ENCODE data around the gene LGALS7. TPM values are rescaled to one million over a fixed set of nuclear protein-coding genes. Genes with fewer than 3 reads are reported as not detected.

LGALS7 gene
- total and polyA plus RNA-seq, 2 of the 8 experiments (the other 6 are each of a cell fraction or from before 2014, with no cell fraction given) = 0.32 TPM; not detected in 1

DNA sequence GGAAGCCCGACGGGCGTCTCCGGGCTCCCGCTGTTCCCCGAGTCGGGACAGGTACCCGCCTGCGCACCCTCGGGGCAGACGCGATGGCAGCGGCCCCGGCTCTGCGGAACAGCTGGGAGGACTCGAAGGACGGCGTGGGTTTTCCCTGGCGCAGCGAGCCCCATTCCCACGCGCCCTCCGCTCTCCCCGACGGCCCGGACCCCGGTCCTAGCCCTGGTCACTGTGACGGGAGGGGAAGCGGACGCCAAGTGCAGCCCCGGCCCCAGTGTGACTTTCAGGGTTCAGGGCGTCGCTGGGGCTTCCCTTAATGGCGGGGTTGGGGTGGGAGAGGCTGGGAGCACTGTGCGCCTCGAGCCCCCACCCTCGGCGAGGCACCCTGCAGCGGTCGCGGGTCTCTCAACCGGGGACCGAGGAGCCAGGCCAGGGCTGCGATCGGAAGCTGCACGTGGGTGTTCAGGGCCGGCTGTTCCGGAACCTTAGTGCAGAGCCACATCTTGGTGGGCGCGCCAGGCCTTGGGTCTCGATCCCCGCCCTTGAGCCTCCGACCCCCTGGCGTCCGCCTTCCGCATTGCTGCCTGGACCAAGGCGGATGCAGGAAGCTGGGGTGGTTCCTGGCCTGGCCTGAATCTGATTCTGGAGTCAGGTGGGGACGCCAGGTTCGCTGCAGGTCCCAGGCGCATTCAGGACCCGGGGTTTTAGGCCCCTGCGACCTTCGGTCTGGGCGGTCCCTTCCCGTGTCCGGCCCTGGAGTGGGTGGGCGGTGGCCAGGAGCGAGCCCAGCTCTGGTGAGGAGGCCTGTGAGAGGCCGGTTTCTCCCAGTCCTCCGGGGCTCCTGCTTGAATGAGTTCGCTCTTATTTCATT, 19.2 kb upstream of the LGALS7 start (continued):
- TF ChIP-seq ATF2 (IDR thresholded peaks at IDR 0.05; ENCODE audit: low read length) (no peak), GTF2F1 (IDR thresholded peaks at IDR 0.05; ENCODE audit: borderline replicate concordance, low read depth, low read length) (no peak), SAP30 (IDR thresholded peaks at IDR 0.05; ENCODE audit: insufficient read depth, insufficient replicate concordance, low read length) (no peak), RXRA (IDR thresholded peaks at IDR 0.05; ENCODE audit: insufficient read depth, low read depth, low read length) (no peak), ASH2L (IDR thresholded peaks at IDR 0.05; ENCODE audit: low read length) (no peak), SIN3A (conservative IDR thresholded peaks at IDR 0.05 in 1 of 2, IDR thresholded peaks at IDR 0.05 in 1 of 2; ENCODE audit: low read depth in 1 of 2, low read length in 2 of 2) (no peak), SUZ12 (IDR thresholded peaks at IDR 0.05; ENCODE audit: low read length) (no peak), SP1 (IDR thresholded peaks at IDR 0.05; ENCODE audit: low read depth, low read length) (no peak), SP4 (IDR thresholded peaks at IDR 0.05; ENCODE audit: low read length) (no peak), TEAD4 (IDR thresholded peaks at IDR 0.05; ENCODE audit: low read depth, low read length) (0 out of 2 replicates have a peak, but pooled peaks have one; percentile 29), EGR1 (IDR thresholded peaks at IDR 0.05; ENCODE audit: borderline replicate concordance, low read depth, low read length) (0 out of 2 replicates have a peak, but pooled peaks have one; percentile 34), USF2 (IDR thresholded peaks at IDR 0.05; ENCODE audit: low read length) (no peak), SIRT6 (IDR thresholded peaks at IDR 0.05; ENCODE audit: low read length) (no peak), NRF1 (IDR thresholded peaks at IDR 0.05; ENCODE audit: low read depth, low read length) (no peak), YY1 (IDR thresholded peaks at IDR 0.05; ENCODE audit: low read depth, low read length) (no peak), KDM5A (IDR thresholded peaks at IDR 0.05; ENCODE audit: low read length) (no peak), TAF7 (optimal IDR thresholded peaks at IDR 0.05; ENCODE audit: borderline replicate concordance, low read depth, low read length) (no peak), SRF (IDR thresholded peaks at IDR 0.05; ENCODE audit: low read depth, low read length) (no peak)
- TF ChIP-seq, protein P1, sequence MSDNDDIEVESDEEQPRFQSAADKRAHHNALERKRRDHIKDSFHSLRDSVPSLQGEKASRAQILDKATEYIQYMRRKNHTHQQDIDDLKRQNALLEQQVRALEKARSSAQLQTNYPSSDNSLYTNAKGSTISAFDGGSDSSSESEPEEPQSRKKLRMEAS (IDR thresholded peaks at IDR 0.05) = peak; percentile 69; the same call in 1 of the 2 replicates

All from H1 (cell line).